HepG2 (cell line): Measurements from ENCODE around the gene CCDC17. TPM values are rescaled to one million over a fixed set of nuclear protein-coding genes. Genes with fewer than 3 reads are reported as not detected.

Source experiments
- BCLAF1 ChIP-seq: fragments of 450-650 bp; IDR thresholded peaks from 2 replicates; pipeline ENCODE4 v1.6.1; 2017; ENCODE audit warnings: mild to moderate bottlenecking
- HMGXB4 ChIP-seq, 2 experiments: sonication (generic) in 1 of 2; formaldehyde crosslinking in 1 of 2; IDR thresholded peaks; 2 replicates each; pipeline versions ENCODE4 v1.4.0 to v1.6.1; 2018 to 2020; ENCODE audit warnings: missing genetic modification reagents in 2 of 2, borderline replicate concordance in 1 of 2, low read depth in 1 of 2, mild to moderate bottlenecking in 1 of 2, missing biosample characterization in 1 of 2
- HNRNPLL ChIP-seq: fragments of 200-400 bp; formaldehyde crosslinking; IDR thresholded peaks from 2 replicates; pipeline ENCODE4 v1.6.1; 2017; ENCODE audit warnings: mild to moderate bottlenecking, low read depth, low read length; ENCODE audit not compliant: poor library complexity, severe bottlenecking
- HOXA7 ChIP-seq: sonication (generic); formaldehyde crosslinking; IDR thresholded peaks from 2 replicates; pipeline ENCODE4 v1.8.1; 2022; ENCODE audit warnings: mild to moderate bottlenecking, missing genetic modification reagents, moderate library complexity
- NONO ChIP-seq, 2 experiments: fragments of 450-650 bp in 1 of 2; sonication (generic) in 1 of 2; formaldehyde crosslinking in 1 of 2; IDR thresholded peaks in 1 of 2; conservative IDR thresholded peaks in 1 of 2; 2 replicates each; pipeline versions ENCODE4 v1.6.1 to v1.8.0; 2017 to 2022; ENCODE audit warnings: mild to moderate bottlenecking in 1 of 2, missing genetic modification reagents in 1 of 2, moderate library complexity in 1 of 2
- POLR2A ChIP-seq, 2 experiments: IDR thresholded peaks; 2 replicates each; pipeline ENCODE4 v1.6.1; 2011; ENCODE audit warnings: low read depth in 2 of 2, low read length in 2 of 2, mild to moderate bottlenecking in 1 of 2, moderate library complexity in 1 of 2; ENCODE audit not compliant: insufficient read depth in 1 of 2
- PRMT3 ChIP-seq: sonication (generic); formaldehyde crosslinking; IDR thresholded peaks from 2 replicates; pipeline ENCODE4 v1.8.1; 2022; ENCODE audit warnings: low read depth, mild to moderate bottlenecking, moderate library complexity, missing genetic modification reagents, borderline replicate concordance
- RFXANK ChIP-seq: IDR thresholded peaks from 2 replicates; pipeline ENCODE4 v1.6.1; 2016
- SNAPC5 ChIP-seq: sonication (generic); formaldehyde crosslinking; IDR thresholded peaks from 2 replicates; pipeline ENCODE4 v1.8.1; 2023; ENCODE audit warnings: mild to moderate bottlenecking, missing genetic modification reagents, borderline replicate concordance
- STAT5B ChIP-seq: sonication (generic); formaldehyde crosslinking; IDR thresholded peaks from 2 replicates; pipeline ENCODE4 v1.4.0; 2020; ENCODE audit warnings: missing genetic modification reagents
- TBP ChIP-seq: sonication (generic); formaldehyde crosslinking; IDR thresholded peaks from 2 replicates; pipeline ENCODE4 v1.5.0; 2020; ENCODE audit warnings: missing genetic modification reagents
- ZNF24 ChIP-seq: fragments of 450-650 bp; IDR thresholded peaks from 2 replicates; pipeline ENCODE4 v1.6.1; 2017; ENCODE audit warnings: antibody characterized with exemption, mild to moderate bottlenecking
- ZNF275 ChIP-seq: sonication (generic); formaldehyde crosslinking; IDR thresholded peaks from 2 replicates; pipeline ENCODE4 v1.8.0; 2022; ENCODE audit warnings: missing genetic modification reagents, mild to moderate bottlenecking, inconsistent platforms, borderline replicate concordance
- ZNF441 ChIP-seq: sonication (generic); formaldehyde crosslinking; IDR thresholded peaks from 2 replicates; pipeline ENCODE4 v1.7.0; 2021; ENCODE audit warnings: missing genetic modification reagents, borderline replicate concordance
- ZSCAN20 ChIP-seq: sonication (generic); formaldehyde crosslinking; IDR thresholded peaks from 2 replicates; pipeline ENCODE4 v1.4.0; 2020; ENCODE audit warnings: missing genetic modification reagents, mild to moderate bottlenecking, borderline replicate concordance
- polyA plus RNA-seq, 8 experiments: library from polyadenylated mRNA; depleted of rRNA in 3 of 8; stranded (reverse) in 7 of 8; unstranded in 1 of 8; fragments of >200 nt; fragmentation: Illumina TruSeq in 4 of 8; extraction: Trizol in 4 of 8; gene quantifications; 2 replicates each; pipeline versions ENCODE4 v1.2.1 to v1.2.3, GENCODE V29; 2011 to 2016; ENCODE audit warnings: low read depth in 4 of 8, missing spikeins in 1 of 8, mixed read lengths in 1 of 8; ENCODE audit not compliant: insufficient read depth in 1 of 8
- total RNA-seq, 5 experiments: library from RNA; depleted of rRNA; stranded (reverse); fragments of >200 nt; fragmentation: Illumina TruSeq; extraction: Trizol; gene quantifications; 2 replicates each; pipeline ENCODE4 v1.2.3, GENCODE V29; 2016; ENCODE audit warnings: low read depth in 1 of 5
- TF ChIP-seq, protein P1 (sequence below): sonication (generic); formaldehyde crosslinking; IDR thresholded peaks from 2 replicates; pipeline ENCODE4 v1.5.1; 2020; ENCODE audit warnings: missing genetic modification reagents, mild to moderate bottlenecking, borderline replicate concordance
- TF ChIP-seq, protein P2 (sequence below): IDR thresholded peaks from 2 replicates; pipeline ENCODE4 v1.6.1; 2012; ENCODE audit warnings: inconsistent platforms

CCDC17 gene
- total and polyA plus RNA-seq, 2 of the 13 experiments (the other 11 are each of a cell fraction or from before 2014, with no cell fraction given): 1.5 to 3.3 TPM

GRCh38 chr1:45584351-45585109, 39.3 kb downstream of the CCDC17 start (continued):
- TF ChIP-seq, protein P1, sequence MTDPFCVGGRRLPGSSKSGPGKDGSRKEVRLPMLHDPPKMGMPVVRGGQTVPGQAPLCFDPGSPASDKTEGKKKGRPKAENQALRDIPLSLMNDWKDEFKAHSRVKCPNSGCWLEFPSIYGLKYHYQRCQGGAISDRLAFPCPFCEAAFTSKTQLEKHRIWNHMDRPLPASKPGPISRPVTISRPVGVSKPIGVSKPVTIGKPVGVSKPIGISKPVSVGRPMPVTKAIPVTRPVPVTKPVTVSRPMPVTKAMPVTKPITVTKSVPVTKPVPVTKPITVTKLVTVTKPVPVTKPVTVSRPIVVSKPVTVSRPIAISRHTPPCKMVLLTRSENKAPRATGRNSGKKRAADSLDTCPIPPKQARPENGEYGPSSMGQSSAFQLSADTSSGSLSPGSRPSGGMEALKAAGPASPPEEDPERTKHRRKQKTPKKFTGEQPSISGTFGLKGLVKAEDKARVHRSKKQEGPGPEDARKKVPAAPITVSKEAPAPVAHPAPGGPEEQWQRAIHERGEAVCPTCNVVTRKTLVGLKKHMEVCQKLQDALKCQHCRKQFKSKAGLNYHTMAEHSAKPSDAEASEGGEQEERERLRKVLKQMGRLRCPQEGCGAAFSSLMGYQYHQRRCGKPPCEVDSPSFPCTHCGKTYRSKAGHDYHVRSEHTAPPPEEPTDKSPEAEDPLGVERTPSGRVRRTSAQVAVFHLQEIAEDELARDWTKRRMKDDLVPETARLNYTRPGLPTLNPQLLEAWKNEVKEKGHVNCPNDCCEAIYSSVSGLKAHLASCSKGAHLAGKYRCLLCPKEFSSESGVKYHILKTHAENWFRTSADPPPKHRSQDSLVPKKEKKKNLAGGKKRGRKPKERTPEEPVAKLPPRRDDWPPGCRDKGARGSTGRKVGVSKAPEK (CRISPR knock-in tag): no peak
- peak; percentile 4 to 30; a peak in 1 of 4 replicates for TF ChIP-seq HMGXB4 (CRISPR knock-in tag; IDR thresholded peaks at IDR 0.05; ENCODE audit: borderline replicate concordance in 1 of 2, low read depth in 1 of 2)
- TF ChIP-seq POLR2A (IDR thresholded peaks at IDR 0.05; ENCODE audit: insufficient read depth in 1 of 2, low read depth in 2 of 2, low read length in 2 of 2): 0 out of 4 replicates have a peak, but pooled peaks of 1 of the 2 experiments have one; percentile 31
- no peak; the same call in 1 of the 2 replicates for TF ChIP-seq ZNF441 (CRISPR knock-in tag)
- no peak for TF ChIP-seq TBP (CRISPR knock-in tag)
- no peak for TF ChIP-seq ZNF275
- TF ChIP-seq BCLAF1: no peak
- no peak for TF ChIP-seq ZNF24
- 0 out of 2 replicates have a peak, but pooled peaks have one; percentile 13 for TF ChIP-seq RFXANK (CRISPR knock-in tag)
- no peak for TF ChIP-seq SNAPC5 (CRISPR knock-in tag)
- TF ChIP-seq STAT5B (CRISPR knock-in tag): no peak
- peak; percentile 25 for TF ChIP-seq HNRNPLL
- TF ChIP-seq PRMT3 (CRISPR knock-in tag): 0 out of 2 replicates have a peak, but pooled peaks have one; percentile 13
- TF ChIP-seq HOXA7 (CRISPR knock-in tag): no peak
- TF ChIP-seq, protein P2, sequence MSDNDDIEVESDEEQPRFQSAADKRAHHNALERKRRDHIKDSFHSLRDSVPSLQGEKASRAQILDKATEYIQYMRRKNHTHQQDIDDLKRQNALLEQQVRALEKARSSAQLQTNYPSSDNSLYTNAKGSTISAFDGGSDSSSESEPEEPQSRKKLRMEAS: peak; percentile 70; the same call in 1 of the 2 replicates
- TF ChIP-seq ZSCAN20: 0 out of 2 replicates have a peak, but pooled peaks have one; percentile 6
- TF ChIP-seq NONO (IDR thresholded peaks at IDR 0.05): no peak
- TF ChIP-seq NONO (CRISPR knock-in tag; conservative IDR thresholded peaks at IDR 0.05): 0 out of 2 replicates have a peak, but pooled peaks have one; percentile 4
